HG03442 (cell line): ENCODE data around the gene MEI1.
"Not testable (repeated sequence)": the region's sequence is repeated elsewhere in the genome, so short reads cannot be mapped to it uniquely, and the experiment has no call there.

Experiments
- ATAC-seq: cut with Tn5 transposase; IDR thresholded peaks from one replicate; pipeline ENCODE4 v1.9.1; 2021; ENCODE audit warnings: mild to moderate bottlenecking, moderate library complexity; ENCODE audit not compliant: unreplicated experiment

The MEI1 gene

DNA sequence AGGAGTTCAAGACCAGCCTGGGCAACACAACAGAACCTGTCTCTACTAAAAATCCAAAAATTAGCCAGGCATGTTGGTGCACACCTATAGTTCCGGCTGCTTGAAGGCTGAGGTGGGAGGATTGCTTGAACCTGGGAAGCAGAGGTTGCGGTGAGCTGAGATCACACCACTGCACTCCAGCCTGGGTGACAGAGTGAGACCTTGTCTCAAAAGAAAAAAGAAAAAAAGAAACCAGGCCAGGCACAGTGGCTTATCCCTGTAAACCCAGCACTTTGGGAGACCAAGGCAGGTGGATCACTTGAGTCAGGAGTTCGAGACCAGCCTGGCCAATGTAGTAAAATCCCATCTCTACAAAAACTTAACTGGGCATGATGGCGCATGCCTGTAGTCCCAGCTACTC is 33.9 kb downstream of the MEI1 start:
- not testable (repeated sequence) for ATAC-seq

DNA sequence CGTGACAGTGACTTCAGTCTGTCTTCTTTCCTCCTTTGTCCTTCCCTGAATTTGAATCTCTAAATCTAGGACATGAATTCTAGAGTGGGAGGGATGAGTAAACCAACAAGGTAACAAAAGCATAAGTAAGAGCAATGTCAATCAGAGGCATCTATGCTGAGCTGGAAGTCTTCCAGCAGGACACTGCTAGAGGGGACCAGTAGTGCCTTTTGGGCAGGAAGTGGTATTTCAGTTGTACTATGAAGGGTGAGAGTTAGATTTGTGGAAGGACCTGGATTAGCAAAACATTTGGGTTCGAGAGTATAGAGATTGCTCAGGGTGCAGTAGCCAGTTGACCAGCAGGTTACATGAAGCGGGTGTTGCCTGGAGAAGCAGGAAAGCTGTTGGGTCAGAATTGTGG is 40.3 kb downstream of the MEI1 start:
- no peak for ATAC-seq

DNA sequence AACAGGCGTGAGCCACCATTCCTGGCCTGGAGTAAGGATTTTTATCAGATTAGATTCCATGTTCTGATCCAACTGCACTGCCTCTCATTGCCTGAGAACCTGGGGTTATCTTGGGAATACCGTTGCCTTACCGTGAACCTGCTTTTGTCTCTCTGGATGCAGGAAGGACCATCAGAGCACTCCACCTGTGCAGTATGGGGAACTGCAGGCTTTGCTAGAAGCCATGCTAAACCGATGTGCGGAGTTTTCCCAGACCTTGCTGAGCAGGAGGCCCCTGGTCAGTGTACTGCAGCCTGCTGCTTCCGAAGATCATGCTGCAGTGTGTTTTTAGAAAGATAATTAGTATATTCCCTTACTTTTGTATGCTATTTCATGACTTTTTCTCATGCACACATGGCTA is 43.6 kb downstream of the MEI1 start:
- ATAC-seq, result no peak

DNA sequence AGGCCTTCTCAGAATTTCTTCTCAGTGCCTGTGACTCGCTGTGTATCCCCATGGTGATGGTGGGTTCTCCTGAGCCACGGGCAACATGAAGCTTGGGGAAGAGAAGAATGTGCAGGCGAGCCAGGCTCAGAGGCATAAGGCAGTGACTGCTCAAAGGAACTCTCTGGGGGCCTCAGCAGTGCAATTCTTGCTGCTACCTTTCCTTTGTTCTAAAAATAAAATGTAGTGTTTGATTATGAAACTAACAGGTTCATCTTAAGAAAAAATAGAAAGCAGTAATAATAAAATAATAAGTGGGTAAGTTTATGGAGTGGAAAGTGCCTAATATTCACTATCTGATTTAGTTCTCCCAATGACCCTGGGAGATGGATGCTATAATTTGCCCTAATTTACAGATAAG is 46.7 kb downstream of the MEI1 start:
- ATAC-seq, result no peak

DNA sequence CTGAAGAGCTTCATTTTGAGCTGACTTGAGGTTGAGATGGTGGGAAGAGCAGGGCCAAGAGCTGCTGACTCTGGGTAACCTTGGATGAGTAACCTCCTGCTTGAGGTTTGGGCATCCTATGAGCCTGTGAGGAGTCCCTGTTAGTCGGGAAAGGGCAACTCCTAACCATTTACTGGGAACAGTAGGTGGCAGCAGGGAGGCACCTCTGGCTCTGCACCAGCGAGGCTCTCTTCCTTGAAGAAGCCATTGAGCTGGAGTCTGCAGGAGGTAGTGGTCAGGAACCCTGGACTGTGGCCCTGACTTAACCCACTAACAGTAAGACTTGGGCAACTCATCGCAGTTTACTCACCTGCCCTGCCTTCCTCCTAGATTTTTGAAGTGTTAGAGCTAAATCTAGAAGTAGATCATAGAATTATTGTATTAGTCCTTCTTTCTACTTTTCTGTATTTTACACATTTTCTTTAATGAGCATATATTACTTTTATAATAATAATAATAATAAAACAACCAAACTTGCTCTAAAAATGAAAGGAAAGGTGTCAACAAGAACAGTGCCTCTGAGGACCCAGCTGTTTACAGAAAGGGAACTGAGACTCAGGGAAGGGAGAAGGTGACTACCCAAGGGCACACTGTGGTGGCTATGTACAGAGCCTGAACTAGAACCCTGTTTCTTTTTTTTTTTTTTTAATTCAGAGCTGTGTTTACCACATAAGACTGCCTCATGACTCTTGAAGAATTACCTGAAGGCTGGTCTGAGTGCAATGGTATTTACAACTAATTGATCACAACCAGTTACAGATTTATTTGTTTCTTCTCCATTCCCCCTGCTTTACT is 47.5 kb downstream of the MEI1 start:
- ATAC-seq, result peak; percentile 69

DNA sequence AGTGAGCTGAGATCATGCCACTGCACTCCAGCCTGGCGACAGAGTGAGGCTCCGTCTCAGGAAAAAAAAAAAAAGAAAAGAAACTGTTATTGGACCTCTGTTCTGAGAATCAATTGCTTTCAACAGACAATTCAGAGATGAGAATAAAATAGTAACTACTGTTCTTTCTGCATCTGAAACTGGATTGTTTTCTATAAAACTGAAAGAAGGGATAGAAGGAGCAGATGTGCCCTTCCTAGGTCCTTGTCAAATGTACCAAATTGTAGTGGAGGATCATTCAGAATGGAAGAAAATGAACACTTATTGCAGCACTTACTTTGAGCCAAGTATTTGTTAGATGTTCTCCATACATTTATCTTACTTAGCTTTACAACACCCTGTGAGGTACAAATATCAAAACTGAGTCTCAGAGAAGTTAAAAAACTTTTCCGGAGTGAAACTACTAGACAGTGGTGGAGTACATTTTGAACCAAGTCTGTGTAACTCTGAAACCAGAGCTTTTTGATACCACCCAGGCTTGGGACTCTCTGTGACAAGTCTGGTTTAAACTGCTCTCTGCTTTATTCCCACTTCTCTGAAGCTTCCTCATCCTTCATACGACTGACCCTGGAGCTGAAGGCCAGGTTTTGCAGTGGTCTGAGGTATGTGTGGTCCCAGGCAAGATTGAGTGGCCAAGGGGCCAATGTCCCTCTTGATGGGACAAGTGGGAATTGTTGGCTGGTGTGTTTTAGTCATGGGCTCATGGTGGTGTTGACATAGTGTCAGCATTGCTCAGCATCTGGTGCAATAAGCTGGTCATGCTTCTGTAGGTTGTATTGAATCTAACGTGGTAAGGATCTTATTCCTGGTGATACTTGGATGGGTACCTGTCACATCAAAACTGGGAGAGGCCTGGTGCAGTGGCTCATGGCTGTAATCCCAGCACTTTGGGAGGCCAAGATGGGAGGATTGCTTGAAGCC is 53.0 kb downstream of the MEI1 start:
- ATAC-seq, result no peak

DNA sequence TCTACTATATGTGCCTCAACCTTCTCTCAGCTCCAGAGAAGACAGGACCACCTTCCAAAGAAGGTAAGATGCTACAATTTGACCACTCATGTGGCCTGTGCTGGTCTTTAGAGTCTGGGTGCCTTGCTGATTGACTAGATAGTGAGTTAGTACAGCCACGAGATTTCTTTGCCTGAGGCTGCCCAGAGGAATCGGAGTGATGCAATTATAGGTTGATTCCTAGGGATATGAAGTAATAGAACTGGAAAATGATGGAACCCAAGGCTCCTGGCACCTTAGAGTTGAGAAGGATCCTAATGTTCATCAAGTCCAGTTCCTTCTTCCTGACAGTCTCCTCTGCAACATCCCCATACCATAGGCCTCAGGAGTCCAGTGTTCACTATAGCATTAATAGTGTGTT is 54.7 kb downstream of the MEI1 start:
- ATAC-seq, result no peak

DNA sequence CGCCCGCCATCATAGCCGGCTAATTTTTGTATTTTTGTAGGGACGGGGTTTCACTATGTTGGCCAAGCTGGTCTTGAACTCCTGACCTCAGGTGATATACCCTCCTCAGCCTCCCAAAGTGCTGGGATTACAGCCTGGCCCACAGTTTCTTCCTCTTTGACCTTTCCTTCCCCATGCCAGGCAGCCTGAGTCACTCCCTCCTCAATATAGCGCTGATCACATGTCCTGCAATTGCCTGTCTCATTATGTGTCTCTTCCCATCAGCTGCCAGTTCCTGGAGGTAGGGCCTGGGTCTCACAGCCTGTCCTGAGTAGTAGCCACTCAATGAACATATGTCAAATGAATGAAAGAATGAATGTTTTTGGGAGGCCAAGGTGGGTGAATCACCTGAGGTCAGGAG is 58.2 kb downstream of the MEI1 start:
- no peak for ATAC-seq

DNA sequence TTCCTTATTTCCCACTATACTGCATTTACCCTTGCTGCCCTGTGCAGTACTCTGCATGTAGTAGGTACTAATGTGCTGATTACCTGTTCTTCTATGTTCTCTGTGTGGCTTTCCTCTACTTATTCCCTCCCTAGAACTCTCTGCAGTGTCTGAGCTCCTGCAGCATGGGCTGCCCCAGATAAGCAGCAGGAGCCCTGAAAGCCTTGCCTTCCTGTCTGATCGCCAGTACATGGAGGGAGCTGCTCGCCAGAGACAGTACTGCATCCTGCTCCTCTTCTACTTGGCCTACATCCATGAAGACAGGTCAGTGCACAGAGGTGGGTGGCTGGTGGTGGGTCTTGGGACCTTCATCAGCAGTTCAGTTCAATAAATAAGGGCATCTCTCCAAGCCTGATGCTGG is 58.9 kb downstream of the MEI1 start:
- ATAC-seq, result no peak

DNA sequence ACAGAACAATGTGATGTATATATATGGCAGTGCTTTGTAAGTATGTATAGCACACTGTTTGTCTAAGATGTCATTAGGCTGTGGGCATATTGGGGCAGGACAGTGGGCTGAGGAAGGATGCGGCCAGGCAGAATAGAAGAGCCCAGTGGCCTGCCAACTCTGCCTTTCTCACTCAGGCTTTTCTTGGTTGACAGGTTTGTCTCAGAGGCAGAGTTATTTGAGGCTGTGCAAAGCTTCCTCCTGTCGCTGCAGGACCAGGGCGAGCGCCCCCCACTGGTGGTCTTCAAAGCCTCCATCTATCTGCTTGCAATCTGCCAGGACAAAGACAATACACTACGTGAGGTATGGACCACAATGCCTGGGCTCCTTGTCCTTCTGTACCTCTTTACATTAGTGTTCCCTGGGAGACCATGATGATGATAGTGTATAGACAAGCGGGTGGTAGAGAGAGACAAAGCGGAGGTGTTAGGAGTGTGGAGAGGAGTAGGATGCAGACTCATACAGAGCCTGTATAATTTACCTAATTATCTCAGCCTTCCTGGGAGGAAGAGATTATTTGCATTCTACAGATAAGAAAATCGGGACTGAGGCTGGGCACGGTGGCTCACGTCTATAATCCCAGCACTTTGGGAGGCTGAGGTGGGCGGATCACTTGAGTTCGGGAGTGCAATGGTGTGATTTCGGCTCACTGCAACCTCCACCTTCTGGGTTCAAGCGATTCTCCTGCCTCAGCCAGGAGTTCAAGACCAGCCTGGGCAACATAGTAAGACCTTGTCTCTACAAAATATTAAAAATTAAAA is 63.9 kb downstream of the MEI1 start:
- no peak for ATAC-seq

DNA sequence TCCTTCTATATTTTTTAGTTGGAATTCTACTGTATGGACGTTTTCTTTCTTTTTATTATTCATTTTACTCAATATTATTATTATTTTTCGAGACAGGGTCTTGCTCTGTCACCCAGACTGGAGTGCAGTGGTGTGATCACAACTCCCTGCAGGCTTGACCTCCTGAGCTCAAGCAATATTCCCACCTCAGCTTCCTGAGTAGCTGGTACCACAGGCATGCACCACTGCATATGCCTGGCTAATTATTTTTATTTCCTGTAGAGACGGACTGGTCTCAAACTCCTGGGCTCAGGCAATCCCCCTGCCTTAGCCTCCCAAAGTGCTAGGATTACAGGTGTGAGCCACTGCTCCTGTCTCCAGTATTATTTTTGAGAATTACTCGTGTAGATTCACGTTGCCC is 67.2 kb downstream of the MEI1 start:
- no peak for ATAC-seq

DNA sequence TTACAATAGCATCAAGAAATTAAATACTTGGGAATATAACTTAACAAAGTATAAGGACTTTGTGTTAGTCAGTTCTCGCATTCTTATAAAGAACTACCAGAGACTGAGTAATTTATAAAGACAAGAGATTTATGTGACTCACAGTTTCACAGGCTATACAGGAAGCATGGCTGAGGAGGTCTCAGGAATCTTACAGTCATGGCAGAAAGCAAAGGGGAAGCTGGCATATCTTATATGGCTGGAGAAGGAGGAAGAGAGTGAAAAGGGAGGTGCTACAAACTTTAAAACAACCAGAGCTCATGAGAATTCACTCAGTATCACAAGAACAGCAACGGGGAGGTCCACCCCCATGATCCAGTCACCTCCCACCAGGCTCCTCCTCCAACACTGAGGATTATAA is 69.1 kb downstream of the MEI1 start:
- no peak for ATAC-seq

DNA sequence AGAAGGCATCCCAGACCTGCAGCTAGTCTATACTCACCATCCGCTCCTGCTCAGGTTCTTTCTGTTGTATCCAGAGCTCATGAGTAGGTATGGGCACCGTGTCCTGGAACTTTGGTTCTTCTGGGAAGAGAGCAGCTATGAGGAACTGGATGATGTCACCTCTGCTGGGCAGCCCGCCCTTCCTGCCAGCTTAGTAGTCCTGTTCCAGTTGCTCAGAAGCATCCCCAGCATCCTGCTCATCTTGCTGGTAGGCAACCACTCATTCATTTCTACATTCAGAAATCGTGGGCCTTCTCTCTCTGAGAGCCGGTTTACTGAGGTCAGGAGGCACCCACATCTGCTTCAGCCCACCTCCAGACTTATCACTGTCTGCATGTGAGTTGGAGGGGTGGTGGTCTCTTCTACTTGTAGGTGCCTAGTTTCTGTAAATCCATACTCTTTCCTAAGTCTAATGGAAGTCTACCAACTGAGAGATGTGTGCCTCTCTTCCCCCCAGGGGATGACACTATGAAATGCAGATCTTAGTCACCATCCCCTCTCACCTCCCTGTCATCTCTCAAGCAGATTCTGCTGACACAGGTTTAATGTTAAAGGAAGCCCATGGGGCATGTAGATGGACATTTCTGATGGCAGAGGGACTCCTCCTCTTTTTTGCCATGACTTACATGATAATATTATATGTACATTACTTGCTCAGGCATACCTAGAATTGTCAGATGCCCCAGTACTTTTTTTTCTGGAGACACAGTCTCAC is 71.6 kb downstream of the MEI1 start:
- ATAC-seq, result no peak

DNA sequence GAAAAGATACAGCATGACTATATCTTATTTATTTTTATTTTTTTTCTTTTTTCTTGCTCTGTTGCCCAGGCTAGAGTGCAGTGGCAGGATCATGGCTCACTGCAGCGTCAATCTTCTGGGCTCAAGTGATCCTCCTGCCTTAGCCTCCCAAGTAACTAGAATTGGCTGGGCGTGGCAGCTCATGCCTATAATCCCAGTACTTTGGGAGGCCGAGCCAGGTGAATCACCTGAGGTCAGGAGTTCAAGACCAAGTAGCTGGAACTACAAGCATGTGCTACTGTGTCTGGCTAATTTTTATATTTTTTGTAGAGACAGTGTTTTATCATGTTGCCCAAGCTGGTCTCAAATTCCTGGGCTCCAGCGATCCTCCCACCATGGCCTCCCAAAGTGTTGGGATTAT is 72.9 kb downstream of the MEI1 start:
- no peak for ATAC-seq

DNA sequence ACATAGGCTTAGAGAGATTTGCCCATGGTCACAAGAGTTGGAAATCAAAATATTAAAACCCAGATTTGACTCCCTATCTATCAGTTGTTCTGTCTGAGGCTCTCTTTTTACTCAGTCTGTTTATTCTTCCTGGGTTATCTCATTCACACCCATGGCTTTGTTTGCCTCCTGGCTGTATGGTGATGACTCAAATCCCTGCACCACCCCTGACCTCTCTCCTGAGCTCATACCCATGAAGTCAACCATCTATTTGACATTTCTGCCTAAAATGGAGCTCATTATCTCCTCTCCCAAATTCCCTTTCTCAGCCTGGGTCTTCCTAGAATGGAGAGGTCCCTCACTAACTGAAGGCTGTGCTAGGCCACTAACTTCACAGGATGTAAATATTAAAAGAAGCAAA is 73.3 kb downstream of the MEI1 start:
- ATAC-seq, result no peak

DNA sequence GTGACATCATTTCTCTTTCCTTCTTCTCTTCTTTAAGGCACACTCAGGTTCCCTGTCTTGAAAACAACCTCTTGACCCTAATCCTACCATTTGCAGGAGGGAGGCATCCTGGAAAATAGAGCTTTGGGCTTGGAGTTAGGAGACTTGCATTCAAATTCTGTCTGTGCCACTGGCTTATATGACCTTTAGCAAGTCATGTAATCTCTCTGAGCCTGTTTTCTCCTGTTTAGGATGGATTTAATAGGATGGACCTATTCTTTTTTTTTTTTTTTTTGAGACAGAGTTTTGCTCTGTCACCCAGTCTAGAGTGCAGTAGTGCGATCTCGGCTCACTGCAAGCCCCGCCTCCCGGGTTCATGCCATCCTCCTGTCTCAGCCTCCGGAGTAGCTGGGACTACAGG is 76.0 kb downstream of the MEI1 start:
- ATAC-seq, result no peak

DNA sequence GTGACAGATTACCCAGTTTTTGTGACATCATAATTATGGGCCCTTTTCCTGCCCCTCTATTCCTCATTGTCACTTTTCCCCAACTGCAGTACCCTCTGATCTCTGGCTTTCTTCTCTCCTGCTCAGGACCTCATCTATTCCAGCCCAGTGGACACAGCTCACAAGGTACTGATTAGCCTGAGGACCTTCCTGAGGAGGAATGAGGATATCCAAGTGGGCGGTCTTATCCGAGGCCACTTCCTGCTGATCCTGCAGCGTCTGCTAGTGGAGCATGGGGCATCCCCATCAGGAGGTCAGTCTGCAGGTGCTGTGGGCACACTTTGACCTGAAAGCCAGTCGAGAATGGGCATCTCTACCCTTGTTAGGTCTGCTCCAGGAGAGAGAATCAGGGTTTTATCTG is 76.7 kb downstream of the MEI1 start:
- ATAC-seq, result no peak

DNA sequence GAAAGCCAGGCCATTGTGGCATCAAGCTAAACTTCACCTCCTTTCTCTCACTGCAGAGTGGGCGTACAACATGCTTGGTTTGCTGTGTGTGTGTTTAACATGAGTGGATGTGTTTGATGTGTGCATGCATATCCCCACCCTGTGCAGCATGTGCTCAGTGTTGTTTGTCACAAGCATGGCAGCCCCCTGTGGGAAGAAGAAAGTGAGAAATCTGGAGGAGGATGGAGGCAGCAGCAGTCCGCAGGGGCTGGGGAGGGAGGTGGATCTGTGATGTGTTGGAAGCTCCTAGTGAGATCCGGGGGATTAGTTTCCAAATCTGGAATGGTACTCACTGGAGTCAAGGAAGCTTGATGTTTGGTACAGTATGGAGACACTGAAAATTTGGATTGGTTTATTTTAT is 77.1 kb downstream of the MEI1 start:
- ATAC-seq, result no peak

DNA sequence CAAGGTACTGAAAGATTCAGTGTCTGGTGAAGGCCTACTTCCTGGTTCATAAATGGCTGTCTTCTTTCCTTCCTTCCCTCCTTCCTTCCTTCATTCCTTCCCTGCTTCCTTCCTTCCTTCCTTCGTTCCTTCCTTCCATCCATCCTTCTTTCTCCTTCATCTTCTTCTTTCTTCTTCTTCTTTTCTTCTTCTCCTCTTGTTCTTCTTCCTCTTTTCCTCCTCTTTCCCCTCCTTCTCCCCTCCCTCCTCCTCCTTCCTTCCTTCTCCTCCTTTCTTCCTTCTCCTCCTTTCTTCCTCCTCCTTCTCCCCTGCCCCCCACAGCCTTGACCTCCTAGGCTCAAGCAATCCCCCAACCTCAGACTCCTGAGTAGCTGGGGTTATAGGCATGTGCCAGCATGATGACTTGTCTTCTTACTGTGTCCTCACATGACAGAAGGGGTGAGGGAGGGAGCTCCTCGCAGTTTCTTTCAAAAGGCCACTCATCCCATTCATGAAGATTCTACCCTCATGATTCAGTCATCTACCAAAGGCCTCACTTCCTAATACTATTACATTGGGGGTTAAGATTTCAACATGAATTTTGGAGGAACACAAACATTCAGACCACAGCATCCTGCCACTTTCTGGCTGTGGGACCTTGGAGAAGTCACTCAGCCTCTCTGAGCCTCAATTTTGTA is 78.6 kb downstream of the MEI1 start:
- ATAC-seq, result no peak

DNA sequence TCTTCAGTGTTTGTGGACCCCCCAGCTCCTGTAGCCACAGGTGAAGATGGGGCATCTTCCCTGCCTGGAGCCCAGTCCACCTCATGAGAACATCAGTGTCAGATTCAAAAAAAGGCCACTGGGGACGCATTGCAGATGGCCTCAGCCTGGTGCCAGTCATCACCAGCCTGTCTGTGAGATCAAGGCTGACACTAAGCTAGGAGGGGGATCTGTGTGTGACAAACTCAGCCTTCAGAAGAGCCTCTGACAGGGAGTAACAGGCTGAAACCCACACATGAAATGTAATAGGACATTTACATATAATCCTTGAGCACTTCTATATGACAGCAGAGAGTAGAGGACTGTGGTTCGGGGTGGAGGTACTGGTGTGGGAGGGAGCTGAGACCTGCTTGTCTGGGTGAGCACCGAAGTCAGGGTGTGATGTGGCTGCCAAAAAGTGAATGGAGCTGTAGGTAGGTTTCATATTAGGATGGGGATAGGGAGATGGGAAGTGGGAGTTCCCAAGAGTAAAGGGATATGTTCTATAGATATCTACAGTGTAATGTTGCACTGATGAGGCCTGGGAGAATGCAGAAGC is 80.7 kb downstream of the MEI1 start:
- no peak for ATAC-seq
